HL-60 (cell line): ENCODE results near the gene COL4A6.

Source experiments
- GABPA ChIP-seq: IDR thresholded peaks from 2 replicates; pipeline ENCODE4 v1.6.1; 2012; ENCODE audit warnings: low read depth
- TF ChIP-seq, protein P1 (sequence below): IDR thresholded peaks from one replicate; pipeline ENCODE4 v1.5.1; 2011; ENCODE audit warnings: low read length, control low read depth, inconsistent platforms; ENCODE audit not compliant: insufficient read depth

DNA sequence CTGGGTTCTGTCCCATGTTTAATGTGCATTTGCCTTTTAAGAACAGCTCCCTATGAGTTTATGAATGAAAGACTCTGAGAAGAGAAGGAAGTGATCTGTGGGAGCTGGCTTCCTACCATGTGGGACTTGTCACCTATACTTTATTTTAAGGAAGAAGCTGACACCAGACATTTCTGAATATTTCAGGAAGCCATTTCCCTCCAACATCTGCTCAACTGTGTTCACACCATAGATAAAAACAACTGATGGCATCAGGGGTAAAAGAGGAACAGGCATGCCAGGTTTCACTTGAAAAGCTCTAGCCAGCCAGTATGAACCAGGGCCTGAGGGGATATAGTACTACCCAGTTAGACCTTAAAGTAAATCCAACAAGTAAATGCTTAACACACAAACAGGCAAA is 116.0 kb downstream of the COL4A6 start:
- no peak for TF ChIP-seq GABPA
- TF ChIP-seq, protein P1, sequence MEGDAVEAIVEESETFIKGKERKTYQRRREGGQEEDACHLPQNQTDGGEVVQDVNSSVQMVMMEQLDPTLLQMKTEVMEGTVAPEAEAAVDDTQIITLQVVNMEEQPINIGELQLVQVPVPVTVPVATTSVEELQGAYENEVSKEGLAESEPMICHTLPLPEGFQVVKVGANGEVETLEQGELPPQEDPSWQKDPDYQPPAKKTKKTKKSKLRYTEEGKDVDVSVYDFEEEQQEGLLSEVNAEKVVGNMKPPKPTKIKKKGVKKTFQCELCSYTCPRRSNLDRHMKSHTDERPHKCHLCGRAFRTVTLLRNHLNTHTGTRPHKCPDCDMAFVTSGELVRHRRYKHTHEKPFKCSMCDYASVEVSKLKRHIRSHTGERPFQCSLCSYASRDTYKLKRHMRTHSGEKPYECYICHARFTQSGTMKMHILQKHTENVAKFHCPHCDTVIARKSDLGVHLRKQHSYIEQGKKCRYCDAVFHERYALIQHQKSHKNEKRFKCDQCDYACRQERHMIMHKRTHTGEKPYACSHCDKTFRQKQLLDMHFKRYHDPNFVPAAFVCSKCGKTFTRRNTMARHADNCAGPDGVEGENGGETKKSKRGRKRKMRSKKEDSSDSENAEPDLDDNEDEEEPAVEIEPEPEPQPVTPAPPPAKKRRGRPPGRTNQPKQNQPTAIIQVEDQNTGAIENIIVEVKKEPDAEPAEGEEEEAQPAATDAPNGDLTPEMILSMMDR, result no peak
